Stimulated activated CD4-positive, alpha-beta T cell treated with anti-CD3 and anti-CD28 coated beads, Interleukin-12 subunit alpha, Interleukin-12 subunit beta, amount 100 ng/mL, for 4 hours (primary cell): ENCODE measurements around the gene PSMC3.

Source experiments
- DNase-seq: peaks from one replicate; pipeline ENCODE4 v3.0.0-alpha.2; 2020

PSMC3 gene

GRCh38 chr11:47426062-47426956 lies at the start of gene PSMC3:
PSMC3 (minus strand) TSS chr11:47426439; CDS start chr11:47426279, 160 bp downstream.
- DNase-seq, result peak; percentile 99

- DNase-seq, result no peak
These were observed 44.4 kb upstream of the PSMC3 start for GRCh38 chr11:47470671-47471070.

GRCh38 chr11:47469361-47470179 lies 43.3 kb upstream of the PSMC3 start:
- no peak for DNase-seq

- no peak for DNase-seq
These were observed 42.5 kb upstream of the PSMC3 start for GRCh38 chr11:47468598-47469214.

- no peak for DNase-seq
These were observed 41.1 kb upstream of the PSMC3 start for GRCh38 chr11:47467357-47467756.

GRCh38 chr11:47466701-47467250 lies 40.5 kb upstream of the PSMC3 start:
- no peak for DNase-seq

GRCh38 chr11:47466201-47466600 lies 40.0 kb upstream of the PSMC3 start:
- DNase-seq, result no peak

- no peak for DNase-seq
These were observed 38.2 kb upstream of the PSMC3 start for GRCh38 chr11:47464483-47464882.

GRCh38 chr11:47461876-47462275 lies 35.6 kb upstream of the PSMC3 start:
- DNase-seq, result no peak

GRCh38 chr11:47460571-47461235 lies 34.5 kb upstream of the PSMC3 start:
- DNase-seq, result no peak

GRCh38 chr11:47454258-47454671 lies 28.0 kb upstream of the PSMC3 start:
- DNase-seq, result peak; percentile 36

GRCh38 chr11:47453365-47453764 lies 27.1 kb upstream of the PSMC3 start:
- no peak for DNase-seq

GRCh38 chr11:47451990-47452389 lies 25.8 kb upstream of the PSMC3 start:
- DNase-seq, result no peak

GRCh38 chr11:47451436-47451835 lies 25.2 kb upstream of the PSMC3 start:
- no peak for DNase-seq

GRCh38 chr11:47449541-47449940 lies 23.3 kb upstream of the PSMC3 start:
- no peak for DNase-seq

GRCh38 chr11:47448566-47449427 lies 22.6 kb upstream of the PSMC3 start, which contains the start of gene RAPSN:
RAPSN (minus strand) TSS chr11:47449136; CDS start chr11:47448964, 172 bp downstream.
- DNase-seq, result no peak

- no peak for DNase-seq
These were observed 21.7 kb upstream of the PSMC3 start for GRCh38 chr11:47447906-47448305.

GRCh38 chr11:47446833-47447232 lies 20.6 kb upstream of the PSMC3 start:
- no peak for DNase-seq

GRCh38 chr11:47445840-47446239 lies 19.6 kb upstream of the PSMC3 start:
- DNase-seq, result no peak

GRCh38 chr11:47443817-47444216 lies 17.6 kb upstream of the PSMC3 start:
- DNase-seq, result no peak

- no peak for DNase-seq
These were observed 16.9 kb upstream of the PSMC3 start for GRCh38 chr11:47443028-47443700.
